MM.1S (cell line): Measurements from ENCODE around the gene ARMCX1.

Experiments used
- DNase-seq: peaks from one replicate; pipeline ENCODE4 v3.0.0-alpha.2; 2015
- H2AFZ ChIP-seq: fragments of 300-600 bp; sonication (generic); 2 replicates; pipeline ENCODE4 v1.6.0; 2016; ENCODE audit warnings: antibody characterized with exemption, low read length
- H3F3A ChIP-seq: fragments of 300-600 bp; sonication (generic); 2 replicates; pipeline ENCODE4 v1.6.1; 2016; ENCODE audit warnings: mild to moderate bottlenecking, antibody characterized with exemption, low read length, moderate library complexity, mixed read lengths; ENCODE audit not compliant: insufficient read depth
- H3K27ac ChIP-seq: fragments of 300-600 bp; sonication (generic); 2 replicates; pipeline ENCODE4 v1.5.1; 2016; ENCODE audit warnings: mild to moderate bottlenecking, low read length
- H3K27me3 ChIP-seq: fragments of 300-600 bp; sonication (generic); replicated peaks from 2 replicates; pipeline ENCODE4 v1.6.0; 2016; ENCODE audit warnings: low read length; ENCODE audit not compliant: insufficient read depth
- H3K36me3 ChIP-seq: fragments of 300-600 bp; sonication (generic); replicated peaks from 2 replicates; pipeline ENCODE4 v1.6.1; 2016; ENCODE audit warnings: mild to moderate bottlenecking, low read length, mixed read lengths; ENCODE audit not compliant: insufficient read depth
- H3K4me1 ChIP-seq: fragments of 300-600 bp; sonication (generic); 2 replicates; pipeline ENCODE4 v1.6.1; 2016; ENCODE audit warnings: low read length, mixed read lengths
- H3K4me2 ChIP-seq: fragments of 300-600 bp; sonication (generic); 2 replicates; pipeline ENCODE4 v1.6.0; 2016; ENCODE audit warnings: low read depth, low read length
- H3K4me3 ChIP-seq: fragments of 300-600 bp; sonication (generic); 2 replicates; pipeline ENCODE4 v1.5.1; 2016; ENCODE audit warnings: low read length, mixed read lengths
- H3K79me2 ChIP-seq: fragments of 300-600 bp; sonication (generic); 2 replicates; pipeline ENCODE4 v1.6.1; 2016; ENCODE audit warnings: mixed run types, low read length, mixed read lengths
- H3K9ac ChIP-seq: fragments of 300-600 bp; sonication (generic); 2 replicates; pipeline ENCODE4 v1.6.1; 2016; ENCODE audit warnings: low read length, mixed read lengths
- H3K9me2 ChIP-seq: fragments of 300-600 bp; sonication (generic); replicated peaks from 2 replicates; pipeline ENCODE4 v1.6.1; 2016; ENCODE audit warnings: mild to moderate bottlenecking, low read length, mixed read lengths; ENCODE audit not compliant: insufficient read depth
- H3K9me3 ChIP-seq: fragments of 300-600 bp; sonication (generic); replicated peaks from 2 replicates; pipeline ENCODE4 v1.6.1; 2016; ENCODE audit warnings: mild to moderate bottlenecking, low read length, mixed read lengths; ENCODE audit not compliant: insufficient read depth
- H4K20me1 ChIP-seq: fragments of 300-600 bp; sonication (generic); 2 replicates; pipeline ENCODE4 v1.6.1; 2016; ENCODE audit warnings: mild to moderate bottlenecking, low read length, moderate library complexity, mixed read lengths; ENCODE audit not compliant: insufficient read depth
- EZH2 ChIP-seq: fragments of 300-600 bp; sonication (generic); optimal IDR thresholded peaks from 2 replicates; pipeline ENCODE3; 2017; ENCODE audit warnings: low read depth, mild to moderate bottlenecking, antibody characterized with exemption, low read length, mixed read lengths
- EZH2phosphoT487 ChIP-seq: fragments of 300-600 bp; sonication (generic); IDR thresholded peaks from 2 replicates; pipeline ENCODE4 v1.6.1; 2018; ENCODE audit warnings: antibody characterized with exemption, low read length
- TF ChIP-seq, protein P1 (sequence below): fragments of 300-600 bp; sonication (generic); IDR thresholded peaks from 2 replicates; pipeline ENCODE4 v1.5.1; 2016; ENCODE audit warnings: antibody characterized with exemption, low read length, mixed read lengths

Gene ARMCX1

DNA sequence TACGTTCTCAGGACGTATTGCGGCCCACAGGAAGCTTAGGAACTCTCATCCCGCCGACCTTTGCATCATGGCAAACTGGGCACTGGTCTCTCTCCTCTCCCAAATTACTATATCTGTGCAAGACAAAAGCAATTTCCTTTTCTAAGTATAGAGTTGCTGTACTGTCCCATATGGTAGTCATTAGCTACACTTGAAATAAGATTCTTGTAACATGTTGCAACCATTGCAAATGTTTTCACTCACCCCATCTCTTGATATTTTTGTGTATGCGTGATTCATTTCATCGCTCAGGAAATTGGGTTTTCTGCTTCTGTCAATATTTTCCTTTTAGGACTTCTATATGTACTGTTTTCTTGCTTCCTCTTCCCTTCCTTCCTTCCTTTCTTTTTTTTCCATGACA is 51.7 kb downstream of the ARMCX1 start:
- no peaks in the 10 kb centered on the region for H3K27me3 ChIP-seq
- H3K4me2 ChIP-seq: no peak overlapping the region
- no peaks in the 10 kb centered on the region for H3K4me1 ChIP-seq
- no peak overlapping the region for H3K4me3 ChIP-seq
- H3K9me3 ChIP-seq: no peaks in the 10 kb centered on the region
- no peaks in the 10 kb centered on the region for H3K79me2 ChIP-seq
- no peak overlapping the region for H2AFZ ChIP-seq
- H3F3A ChIP-seq: no peaks in the 10 kb centered on the region
- H3K9ac ChIP-seq: no peak overlapping the region
- no peaks in the 10 kb centered on the region for H4K20me1 ChIP-seq
- H3K36me3 ChIP-seq: no peaks in the 10 kb centered on the region
- no peak for TF ChIP-seq EZH2
- no peak for TF ChIP-seq EZH2phosphoT487
- TF ChIP-seq, protein P1, sequence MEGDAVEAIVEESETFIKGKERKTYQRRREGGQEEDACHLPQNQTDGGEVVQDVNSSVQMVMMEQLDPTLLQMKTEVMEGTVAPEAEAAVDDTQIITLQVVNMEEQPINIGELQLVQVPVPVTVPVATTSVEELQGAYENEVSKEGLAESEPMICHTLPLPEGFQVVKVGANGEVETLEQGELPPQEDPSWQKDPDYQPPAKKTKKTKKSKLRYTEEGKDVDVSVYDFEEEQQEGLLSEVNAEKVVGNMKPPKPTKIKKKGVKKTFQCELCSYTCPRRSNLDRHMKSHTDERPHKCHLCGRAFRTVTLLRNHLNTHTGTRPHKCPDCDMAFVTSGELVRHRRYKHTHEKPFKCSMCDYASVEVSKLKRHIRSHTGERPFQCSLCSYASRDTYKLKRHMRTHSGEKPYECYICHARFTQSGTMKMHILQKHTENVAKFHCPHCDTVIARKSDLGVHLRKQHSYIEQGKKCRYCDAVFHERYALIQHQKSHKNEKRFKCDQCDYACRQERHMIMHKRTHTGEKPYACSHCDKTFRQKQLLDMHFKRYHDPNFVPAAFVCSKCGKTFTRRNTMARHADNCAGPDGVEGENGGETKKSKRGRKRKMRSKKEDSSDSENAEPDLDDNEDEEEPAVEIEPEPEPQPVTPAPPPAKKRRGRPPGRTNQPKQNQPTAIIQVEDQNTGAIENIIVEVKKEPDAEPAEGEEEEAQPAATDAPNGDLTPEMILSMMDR: no peak
- no peaks in the 10 kb centered on the region for H3K9me2 ChIP-seq
- no peak for DNase-seq
- H3K27ac ChIP-seq: no peak overlapping the region
